RCC 7860 (cell line): ENCODE data around the gene HSPA12B.

Experiments used
- DNase-seq: peaks from one replicate; pipeline ENCODE4 v3.0.0-alpha.2; 2015; ENCODE audit warnings: low spot score
- FAIRE-seq: peaks from 2 replicates; lab custom pipeline; 2012; peaks lifted over from hg19 to GRCh38; lab: Jason Lieb, UNC

The HSPA12B gene

DNA sequence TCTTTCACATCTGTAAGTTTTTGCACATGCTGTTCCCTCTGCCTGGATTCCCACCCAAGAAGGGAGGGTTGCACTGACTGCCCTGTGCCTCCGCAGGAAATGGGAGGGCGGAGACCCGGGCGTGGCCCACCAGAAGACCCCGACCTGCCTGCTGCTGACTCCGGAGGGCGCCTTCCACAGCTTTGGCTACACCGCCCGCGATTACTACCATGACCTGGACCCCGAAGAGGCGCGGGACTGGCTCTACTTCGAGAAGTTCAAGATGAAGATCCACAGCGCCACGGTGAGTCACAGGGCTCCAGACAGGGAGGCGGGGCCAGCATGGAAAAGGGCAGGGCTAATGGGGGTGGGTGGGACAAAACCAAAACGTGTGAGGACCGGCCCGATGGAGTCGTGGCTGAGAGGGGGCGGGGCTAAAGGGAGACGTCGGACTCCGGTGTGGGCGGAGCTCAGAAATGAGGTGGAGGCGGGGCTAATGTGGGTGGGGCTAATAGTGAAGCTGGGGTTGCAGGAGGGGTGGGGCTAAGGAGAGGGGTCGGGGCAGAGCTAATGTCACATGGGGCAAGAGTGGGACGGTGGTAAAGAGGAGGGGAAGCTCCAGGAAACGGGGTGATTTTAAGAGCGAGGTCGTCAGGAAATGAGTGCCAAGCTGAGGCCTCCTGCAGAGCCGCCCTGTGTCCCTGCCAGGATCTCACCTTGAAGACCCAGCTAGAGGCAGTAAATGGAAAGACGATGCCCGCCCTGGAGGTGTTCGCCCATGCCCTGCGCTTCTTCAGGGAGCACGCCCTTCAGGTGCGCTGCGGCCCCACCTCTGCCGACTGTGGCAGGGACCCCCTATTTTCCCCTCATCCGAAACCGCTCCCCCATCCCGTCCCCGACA, 12.6 kb downstream of the HSPA12B start:
- FAIRE-seq (no peak), DNase-seq (no peak)

DNA sequence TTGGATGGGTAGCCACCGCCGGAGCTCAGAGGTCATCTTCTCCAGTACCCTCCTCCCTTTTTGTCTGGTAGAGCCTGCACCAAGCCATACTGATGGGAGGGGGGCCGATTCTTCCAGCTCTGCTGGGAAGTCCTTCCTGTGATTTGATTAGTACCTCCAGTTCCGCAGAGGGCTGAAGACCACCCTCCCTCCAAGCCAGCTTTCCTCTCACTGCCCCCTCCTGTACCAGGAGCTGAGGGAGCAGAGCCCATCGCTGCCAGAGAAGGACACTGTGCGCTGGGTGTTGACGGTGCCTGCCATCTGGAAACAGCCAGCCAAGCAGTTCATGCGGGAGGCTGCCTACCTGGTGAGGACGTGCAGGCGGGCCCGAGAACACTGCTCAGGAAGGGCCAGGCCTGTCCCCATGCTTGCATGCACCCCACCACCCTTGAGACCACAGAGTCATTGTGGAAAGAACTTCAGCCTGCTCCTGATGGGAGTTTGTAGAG, 13.2 kb downstream of the HSPA12B start:
- FAIRE-seq (no peak), DNase-seq (no peak)

DNA sequence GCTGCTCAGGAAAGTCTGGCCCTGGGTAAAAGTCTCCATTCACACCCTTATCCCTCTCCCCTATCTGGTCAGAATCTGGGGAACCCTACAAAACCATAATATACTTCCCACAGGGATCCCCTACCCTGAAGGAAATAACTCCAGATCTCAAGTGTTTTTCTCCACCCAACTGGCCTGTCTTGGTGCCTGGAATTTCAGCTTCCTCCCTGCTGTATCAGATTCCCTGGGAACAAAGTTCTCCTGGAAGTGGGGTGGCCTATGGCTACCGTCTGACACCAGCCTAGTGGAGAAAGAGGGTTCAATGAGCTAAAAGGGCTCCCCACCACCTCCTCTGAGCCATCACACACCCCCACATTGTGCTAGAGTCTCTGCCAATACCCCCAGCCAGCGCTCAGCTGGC, 15.0 kb downstream of the HSPA12B start:
- FAIRE-seq (no peak), DNase-seq (no peak)

DNA sequence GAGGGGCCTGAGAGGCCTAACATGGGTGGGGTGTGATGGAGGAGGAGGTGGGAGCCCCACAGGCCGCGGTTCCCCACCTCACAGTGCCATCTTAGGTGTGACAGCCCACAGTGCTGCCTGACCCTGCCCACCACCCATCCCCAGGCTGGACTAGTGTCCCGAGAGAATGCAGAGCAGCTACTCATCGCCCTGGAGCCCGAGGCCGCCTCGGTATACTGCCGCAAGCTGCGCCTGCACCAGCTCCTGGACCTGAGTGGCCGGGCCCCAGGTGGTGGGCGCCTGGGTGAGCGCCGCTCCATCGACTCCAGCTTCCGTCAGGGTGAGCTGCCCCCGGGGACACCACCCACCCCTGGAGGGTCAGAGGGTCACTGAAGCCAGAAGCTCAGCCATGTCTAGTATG, 15.6 kb downstream of the HSPA12B start:
- FAIRE-seq: no peak
- no peak for DNase-seq

DNA sequence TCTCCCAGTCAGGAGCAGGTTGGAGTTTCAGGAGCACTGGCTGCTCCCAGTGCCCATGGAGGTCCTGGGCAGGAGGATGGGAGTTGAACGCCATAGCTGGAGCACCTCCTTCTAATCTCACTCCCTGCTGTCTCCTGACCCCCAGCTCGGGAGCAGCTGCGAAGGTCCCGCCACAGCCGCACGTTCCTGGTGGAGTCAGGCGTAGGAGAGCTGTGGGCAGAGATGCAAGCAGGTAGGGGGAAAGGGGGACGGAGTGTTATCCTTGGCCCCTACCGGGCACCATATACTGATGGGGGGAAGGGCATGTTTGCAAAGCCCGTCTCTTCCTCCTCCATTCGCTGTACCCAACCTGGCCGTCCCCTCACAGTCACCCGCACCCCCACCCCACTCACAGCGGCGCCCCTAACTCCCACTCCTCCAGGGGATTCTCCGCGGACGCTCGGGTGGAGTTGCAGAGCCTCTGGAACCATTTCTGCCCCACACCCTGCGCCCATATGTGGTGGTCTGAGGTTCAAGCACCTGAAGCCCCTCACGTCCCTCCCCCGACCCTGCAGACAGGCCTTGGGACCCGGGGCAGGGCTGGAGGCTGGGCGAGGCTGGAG, 16.7 kb downstream of the HSPA12B start:
- DNase-seq (no peak), FAIRE-seq (no peak)

DNA sequence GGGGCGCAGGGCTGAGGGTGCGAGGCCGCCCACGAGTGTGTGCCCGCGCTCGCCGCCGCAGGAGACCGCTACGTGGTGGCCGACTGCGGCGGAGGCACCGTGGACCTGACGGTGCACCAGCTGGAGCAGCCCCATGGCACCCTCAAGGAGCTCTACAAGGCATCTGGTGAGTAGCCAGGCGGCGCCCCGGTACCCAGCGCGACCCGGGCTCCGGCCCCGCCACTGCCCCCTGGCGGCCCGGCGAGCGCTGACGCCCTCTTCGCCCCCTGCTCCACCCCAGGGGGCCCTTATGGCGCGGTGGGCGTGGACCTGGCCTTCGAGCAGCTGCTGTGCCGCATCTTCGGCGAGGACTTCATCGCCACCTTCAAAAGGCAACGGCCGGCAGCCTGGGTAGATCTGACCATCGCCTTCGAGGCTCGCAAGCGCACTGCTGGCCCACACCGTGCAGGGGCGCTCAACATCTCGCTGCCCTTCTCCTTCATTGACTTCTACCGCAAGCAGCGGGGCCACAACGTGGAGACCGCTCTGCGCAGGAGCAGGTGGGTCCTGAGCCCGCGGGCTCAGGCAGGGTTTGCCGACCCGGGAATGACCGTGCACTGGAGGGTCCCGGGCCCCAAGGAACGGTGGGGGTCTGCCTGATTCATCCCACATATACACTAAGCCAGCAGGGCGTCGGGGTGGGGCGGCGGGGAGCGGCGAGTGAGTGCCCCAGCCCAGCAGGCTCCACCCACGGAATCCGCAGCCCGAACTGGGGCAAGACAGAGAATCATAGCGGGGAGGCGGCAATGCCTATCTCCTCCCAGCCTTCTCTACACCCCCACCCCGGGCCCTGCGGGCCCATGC, 17.4 kb downstream of the HSPA12B start:
- no peak for DNase-seq
- no peak for FAIRE-seq

DNA sequence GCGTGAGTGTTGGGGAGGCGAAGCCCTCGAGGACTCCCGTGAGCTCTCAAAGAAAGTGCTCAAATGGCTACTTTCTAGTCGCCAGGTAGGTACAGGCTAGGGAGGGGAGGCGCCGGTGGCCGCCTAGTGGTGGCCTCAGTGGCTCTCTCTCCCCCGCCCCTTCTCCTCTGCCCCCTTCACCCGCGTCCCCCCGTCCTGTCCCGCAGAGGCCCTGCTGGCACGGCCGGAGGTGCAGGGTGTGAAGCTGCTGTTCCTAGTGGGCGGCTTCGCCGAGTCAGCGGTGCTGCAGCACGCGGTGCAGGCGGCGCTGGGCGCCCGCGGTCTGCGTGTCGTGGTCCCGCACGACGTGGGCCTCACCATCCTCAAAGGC, 18.8 kb downstream of the HSPA12B start:
- DNase-seq (no peak), FAIRE-seq (no peak)

DNA sequence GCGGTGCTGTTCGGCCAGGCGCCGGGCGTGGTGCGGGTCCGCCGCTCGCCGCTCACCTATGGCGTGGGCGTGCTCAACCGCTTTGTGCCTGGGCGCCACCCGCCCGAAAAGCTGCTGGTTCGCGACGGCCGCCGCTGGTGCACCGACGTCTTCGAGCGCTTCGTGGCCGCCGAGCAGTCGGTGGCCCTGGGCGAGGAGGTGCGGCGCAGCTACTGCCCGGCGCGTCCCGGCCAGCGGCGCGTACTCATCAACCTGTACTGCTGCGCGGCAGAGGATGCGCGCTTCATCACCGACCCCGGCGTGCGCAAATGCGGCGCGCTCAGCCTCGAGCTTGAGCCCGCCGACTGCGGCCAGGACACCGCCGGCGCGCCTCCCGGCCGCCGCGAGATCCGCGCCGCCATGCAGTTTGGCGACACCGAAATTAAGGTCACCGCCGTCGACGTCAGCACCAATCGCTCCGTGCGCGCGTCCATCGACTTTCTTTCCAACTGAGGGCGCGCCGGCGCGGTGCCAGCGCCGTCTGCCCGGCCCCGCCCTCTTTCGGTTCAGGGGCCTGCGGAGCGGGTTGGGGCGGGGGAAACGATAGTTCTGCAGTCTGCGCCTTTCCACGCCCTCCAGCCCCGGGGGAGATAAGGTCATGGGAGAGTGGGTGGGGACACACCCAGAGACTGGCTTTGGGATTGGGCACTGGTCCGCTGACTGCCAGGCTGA, 19.3 kb downstream of the HSPA12B start:
- FAIRE-seq (no peak), DNase-seq (no peak)

DNA sequence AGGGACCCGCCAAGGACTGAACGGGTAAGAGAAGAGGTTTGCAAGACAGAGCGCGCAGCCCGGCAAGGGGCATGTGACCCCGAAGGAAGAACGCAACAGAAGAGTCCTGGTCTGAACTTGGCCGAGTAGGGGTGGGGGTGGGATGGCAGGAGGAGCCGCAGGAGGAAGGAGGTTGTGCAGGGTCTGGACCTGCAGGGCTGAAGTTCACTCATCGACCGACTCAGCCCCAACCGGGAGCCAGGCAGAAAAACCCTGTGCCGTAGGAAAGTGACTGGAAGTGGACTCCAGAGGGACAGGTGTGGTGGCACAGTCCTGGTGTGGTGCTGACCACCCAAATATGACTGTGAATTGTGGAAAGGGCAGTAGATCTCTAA, 19.9 kb downstream of the HSPA12B start:
- no peak for FAIRE-seq

DNA sequence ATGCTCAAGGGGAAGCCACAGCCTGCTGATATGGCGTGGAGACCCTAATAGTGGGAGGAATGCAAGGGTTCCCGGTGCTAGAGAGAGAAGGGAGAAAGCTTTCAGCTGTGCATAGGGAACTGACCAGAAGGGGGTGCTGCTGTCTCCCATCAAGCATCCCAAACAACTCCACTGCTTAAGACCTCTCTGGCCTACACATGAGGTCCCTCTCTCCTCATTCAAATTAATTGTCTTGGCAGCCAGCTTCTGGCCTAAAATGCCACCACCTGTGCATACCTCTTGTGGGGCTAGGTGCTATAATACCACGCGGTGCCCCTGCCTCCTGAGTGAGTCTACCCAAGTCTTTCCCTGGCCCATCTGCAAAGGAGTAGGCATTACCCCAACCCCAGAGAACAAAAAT, 20.6 kb downstream of the HSPA12B start:
- DNase-seq (peak; percentile 13), FAIRE-seq (no peak)

More for the DNA sequence above, 19.9 kb downstream of the HSPA12B start:
- DNase-seq: no peak

DNA sequence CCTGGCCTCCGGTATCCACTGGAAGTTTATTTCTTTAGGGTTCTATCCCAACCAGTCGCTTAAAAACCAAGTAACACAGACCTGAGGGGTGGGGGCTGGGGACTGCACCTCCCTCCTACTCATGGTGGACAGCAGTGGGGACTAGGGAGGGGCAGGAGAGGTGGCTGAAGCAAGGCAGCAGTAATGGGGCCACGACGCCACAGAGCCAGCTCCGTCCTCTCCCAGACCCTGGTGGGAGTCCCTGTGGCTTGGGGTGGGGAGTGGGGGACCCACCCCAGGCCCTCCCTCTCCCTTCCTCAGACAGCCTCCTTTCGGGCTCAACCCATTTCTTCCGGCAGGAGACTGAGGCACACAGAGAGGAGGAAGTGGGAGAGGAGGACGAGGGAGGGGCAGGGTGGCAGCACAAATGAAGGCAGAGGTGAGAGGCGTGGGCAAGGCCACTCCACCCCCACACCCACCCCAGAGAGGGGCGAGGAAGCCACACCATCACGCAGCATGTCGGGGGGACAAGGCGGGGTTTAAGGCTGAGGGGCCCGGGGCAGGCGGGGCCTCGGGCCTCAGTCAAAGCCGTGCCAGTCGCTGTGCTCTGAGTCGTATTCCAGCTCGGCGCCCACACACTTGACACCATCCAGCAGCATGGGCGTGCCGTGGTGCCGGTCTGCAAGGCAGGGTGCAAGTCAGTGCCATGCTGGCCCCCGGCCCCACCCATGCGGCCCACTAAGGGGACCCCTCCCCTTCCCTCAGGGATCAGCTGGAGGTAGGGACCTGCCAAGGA, 21.2 kb downstream of the HSPA12B start:
- DNase-seq (no peak), FAIRE-seq (no peak)

DNA sequence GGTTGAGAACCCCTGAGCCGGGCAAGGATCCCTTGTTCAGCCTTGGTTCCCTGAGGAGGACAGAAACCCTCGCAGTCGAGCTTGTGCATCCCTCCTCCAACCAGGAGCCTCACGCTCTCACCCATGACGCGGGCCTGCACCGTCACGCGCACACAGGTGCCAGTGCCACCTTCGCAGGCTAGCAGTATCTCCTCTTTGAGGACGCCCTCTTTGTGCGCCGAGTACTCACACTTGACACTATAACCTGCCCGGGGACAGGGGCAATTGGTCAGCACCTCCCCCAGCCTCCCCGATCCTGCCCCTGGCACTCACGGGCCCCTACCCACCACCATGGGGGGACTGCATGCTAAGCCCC, 21.8 kb downstream of the HSPA12B start:
- FAIRE-seq: no peak
- DNase-seq: no peak

DNA sequence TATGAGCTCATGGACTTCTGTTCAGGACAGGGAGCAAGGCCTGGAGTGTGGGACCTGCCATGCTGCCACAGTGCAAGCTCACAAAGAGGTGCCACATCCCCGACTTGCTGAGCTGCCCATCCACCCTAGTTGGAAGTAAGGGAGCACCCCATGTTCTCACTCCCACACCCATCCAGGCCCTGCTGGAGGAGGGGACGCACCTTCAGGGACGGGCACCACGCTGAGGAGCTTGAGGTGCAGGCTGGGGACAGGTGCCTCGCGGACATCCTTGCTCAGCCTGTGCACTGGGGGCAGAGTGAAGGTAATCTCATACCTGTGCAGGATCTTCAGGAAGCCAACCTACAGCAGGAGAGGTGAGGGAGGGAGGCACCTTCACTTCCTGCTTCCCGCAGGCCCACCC, 22.8 kb downstream of the HSPA12B start:
- FAIRE-seq (no peak), DNase-seq (no peak)

DNA sequence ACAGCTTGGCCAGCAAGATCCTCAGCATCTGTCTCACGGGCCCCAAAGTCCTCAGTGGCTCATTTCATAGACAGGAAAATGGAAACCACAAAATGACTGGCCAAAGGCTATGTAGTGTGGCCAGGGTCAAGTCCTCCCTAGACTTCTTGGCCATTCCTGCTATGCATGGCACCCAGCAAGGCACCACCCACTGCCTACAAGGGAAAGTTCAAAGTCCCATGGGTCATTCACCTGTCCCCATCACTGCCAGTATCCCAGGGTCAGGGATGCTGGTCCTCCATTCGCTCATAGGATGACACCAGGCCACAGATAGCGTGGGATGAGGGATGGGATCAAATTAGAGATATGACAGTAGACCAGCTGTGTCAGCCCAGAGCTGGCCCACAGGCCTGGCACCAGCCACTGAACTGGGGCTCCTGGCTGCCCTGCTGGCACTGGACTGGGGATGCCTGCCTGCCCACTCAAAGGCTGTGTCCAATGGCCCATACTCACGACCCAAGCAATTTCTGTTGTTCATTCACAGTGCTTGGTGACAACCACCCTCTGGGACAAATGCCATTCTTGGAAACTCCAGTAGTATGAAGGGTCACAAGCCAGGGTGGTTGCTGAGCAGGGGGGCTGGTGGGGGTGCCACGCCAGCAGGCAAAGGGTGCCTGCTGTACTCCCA, 23.5 kb downstream of the HSPA12B start:
- DNase-seq: no peak
- FAIRE-seq: no peak

DNA sequence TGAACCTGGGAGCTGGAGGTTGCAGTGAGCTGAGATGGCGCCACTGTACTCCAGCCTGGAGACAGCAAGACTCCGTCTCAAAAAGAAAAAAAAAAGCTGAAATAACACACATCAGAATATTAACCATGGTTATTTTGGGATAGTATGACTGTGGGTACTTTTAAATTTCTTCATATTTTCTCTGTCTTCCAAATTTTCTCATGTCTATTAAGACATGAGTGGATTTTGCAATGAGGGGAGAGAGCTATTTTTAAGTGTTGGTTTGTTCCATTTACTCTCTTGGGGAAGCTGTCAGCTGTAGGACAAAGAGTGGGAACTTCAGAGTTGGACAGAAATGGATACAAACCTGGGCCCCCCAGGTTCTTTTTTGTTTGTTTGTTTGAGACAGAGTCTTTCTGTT, 24.8 kb downstream of the HSPA12B start:
- DNase-seq (no peak), FAIRE-seq (no peak)

DNA sequence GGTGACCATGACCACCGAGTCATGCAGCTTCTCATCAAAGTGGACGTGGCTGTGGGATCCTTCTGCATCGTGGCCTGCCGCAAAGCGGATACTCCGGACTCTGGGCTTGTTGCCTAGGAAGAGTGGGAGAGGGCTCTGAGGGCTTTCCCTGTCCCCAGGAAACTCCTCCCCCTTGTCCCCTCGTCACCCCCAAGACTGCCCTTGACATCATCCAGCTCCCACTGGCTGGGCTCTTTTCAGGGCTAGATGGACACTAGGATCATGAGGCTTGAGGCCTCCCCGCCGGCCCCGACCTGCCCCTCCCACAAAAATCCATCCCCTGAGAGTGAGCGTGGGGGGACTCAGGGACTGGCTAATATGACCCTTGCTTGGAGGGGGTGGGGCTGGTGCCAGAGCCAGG, 26.1 kb downstream of the HSPA12B start:
- DNase-seq (no peak), FAIRE-seq (no peak)

DNA sequence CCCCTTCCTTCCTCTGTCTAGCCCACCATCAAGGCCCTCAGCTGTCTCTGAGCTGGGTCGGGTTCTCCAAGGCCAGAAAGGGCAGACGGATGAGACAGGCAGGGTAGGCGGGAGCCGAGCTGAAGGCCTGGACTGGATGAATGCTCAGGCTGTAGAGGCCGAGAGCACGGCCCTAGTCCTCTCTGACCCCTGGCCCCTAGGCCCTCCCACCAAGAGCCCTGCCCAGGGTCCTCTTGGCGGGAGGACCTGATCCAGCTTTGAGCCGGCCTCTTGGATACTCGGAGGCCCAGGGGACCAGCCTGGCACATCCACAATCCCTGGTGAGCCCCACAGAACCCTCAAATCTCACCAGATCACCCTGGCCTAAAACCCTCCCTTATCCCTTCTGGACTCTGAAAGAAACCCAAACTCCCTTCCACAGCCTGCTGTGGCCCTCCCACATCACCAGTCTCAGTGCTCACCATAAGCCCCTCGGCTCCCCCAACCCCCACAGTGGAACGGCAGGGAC, 26.9 kb downstream of the HSPA12B start:
- no peak for FAIRE-seq

DNA sequence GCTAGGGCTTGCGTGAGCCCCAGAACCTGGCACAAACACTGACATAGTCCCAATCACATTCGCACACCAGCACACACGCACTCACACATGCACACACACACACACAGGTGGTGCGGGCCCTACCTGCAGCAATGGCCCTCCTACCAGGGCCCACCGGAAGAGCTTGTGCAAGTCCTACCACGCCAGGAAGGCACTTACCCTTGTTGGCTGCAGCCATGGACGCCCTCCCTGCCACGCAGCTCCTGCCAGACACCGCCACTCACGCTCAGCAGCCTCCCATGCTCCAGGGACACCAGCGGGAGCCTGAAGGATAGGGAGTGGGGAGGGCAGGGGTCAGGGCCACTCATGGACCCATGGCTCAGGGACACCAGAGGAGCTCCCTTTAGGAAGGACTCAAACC, 27.4 kb downstream of the HSPA12B start:
- FAIRE-seq: no peak

More for the DNA sequence above, 26.9 kb downstream of the HSPA12B start:
- DNase-seq: no peak

DNA sequence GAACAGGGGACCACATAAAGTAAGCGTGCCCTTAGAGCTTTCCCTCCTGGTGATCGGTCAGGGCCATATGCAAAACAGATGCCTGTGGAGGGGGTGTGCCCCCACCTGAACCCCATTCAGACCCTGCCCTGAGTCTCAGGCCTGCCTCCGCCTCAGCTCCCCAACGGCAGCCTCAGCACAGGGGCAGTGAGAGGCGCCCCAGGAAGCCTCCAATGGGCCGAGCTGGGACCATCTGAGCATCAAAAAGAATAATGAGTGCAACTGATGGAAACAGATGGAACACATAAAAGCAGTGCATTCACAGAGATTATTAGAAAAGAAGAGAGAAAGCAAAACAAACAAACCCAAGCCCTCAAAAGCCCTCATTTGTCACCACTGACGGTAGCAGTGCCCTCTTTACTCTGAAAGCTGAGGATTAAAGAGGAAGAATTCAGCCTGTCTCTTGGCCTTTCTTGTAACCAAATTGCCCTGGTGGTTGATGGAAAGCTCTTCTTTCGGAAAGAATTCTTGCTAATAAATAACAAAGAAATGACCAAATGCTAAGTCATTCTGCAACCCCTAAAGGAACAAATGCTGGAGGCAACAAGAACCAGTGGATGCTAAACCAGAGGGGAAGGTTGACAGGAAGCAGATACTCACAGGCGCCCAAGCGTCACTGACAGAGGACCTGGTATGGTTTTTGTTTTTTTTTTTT, 28.3 kb downstream of the HSPA12B start:
- no peak for FAIRE-seq
- no peak for DNase-seq

More for the DNA sequence above, 27.4 kb downstream of the HSPA12B start:
- DNase-seq: no peak
